Subcutaneous adipose tissue (tissue), 4 donors: ENCODE measurements around the gene CCDC88B. TPM values are rescaled to one million over a fixed set of nuclear protein-coding genes. Genes with fewer than 3 reads are reported as not detected.

ENCODE experiments used
- CTCF ChIP-seq: fragments of 450-650 bp; IDR thresholded peaks from one replicate; pipeline ENCODE4 v1.5.1; 2016; ENCODE audit warnings: low read depth, mild to moderate bottlenecking, control low read depth, antibody characterized with exemption, moderate library complexity
- total RNA-seq, 4 donors: library from RNA; depleted of rRNA; stranded (reverse); fragments of >200 nt; gene quantifications; one replicate each; pipeline ENCODE4 v1.1.0, GENCODE V29; 2016

Gene CCDC88B
- total RNA-seq, 4 donors from 2014 or later = 7.0 to 18.2 (median 11.2) TPM

- no peak for TF ChIP-seq CTCF
Measured at GRCh38 chr11:64299847-64300648, 40.0 kb upstream of the CCDC88B start, which contains the start of gene CATSPERZ. TSS of gene CATSPERZ (plus strand) at chr11:64300358. CDS start at chr11:64300411, 53 bp downstream.

GRCh38 chr11:64303109-64304031 lies 36.6 kb upstream of the CCDC88B start:
- TF ChIP-seq CTCF = no peak

- no peak for TF ChIP-seq CTCF
Measured at GRCh38 chr11:64304032-64304315, 36.0 kb upstream of the CCDC88B start.

- no peak for TF ChIP-seq CTCF
Measured at GRCh38 chr11:64304316-64305072, 35.5 kb upstream of the CCDC88B start.

GRCh38 chr11:64305075-64305690 lies 34.8 kb upstream of the CCDC88B start, which contains the start of gene ESRRA:
TSS of gene ESRRA (plus strand) at chr11:64305524. CDS start at chr11:64307180, 1,656 bp downstream.
- no peak for TF ChIP-seq CTCF

- TF ChIP-seq CTCF = no peak
Measured at GRCh38 chr11:64305691-64306562, 34.1 kb upstream of the CCDC88B start.
